K562 (cell line): ENCODE results near the gene CAV1.

Experiments used
- BDP1 ChIP-seq: IDR thresholded peaks from 3 replicates; pipeline ENCODE4 v1.6.1; 2011; ENCODE audit not compliant: insufficient read length, insufficient read depth
- EGR1 ChIP-seq: fragments of 450-650 bp; conservative IDR thresholded peaks from 2 replicates; pipeline ENCODE4 v1.6.1; 2017; ENCODE audit warnings: mild to moderate bottlenecking

GRCh38 chr7:116524609-116525297 is at the start of gene CAV1:
- TF ChIP-seq EGR1 (no peak), BDP1 (no peak)
